K562 (cell line): ENCODE measurements around the gene MTNR1B. TPM values are rescaled to one million over a fixed set of nuclear protein-coding genes. Genes with fewer than 3 reads are reported as not detected.

ENCODE experiments used
- ATAC-seq: fragments of 200-7000 bp; cut with Tn5 transposase; 3 replicates; pipeline ENCODE4 v1.9.1; 2020; ENCODE audit warnings: moderate library complexity
- BruUV-seq: library from RNA; stranded (reverse); fragments of 400-500 nt; replicated peaks from 2 replicates; lab custom pipeline; 2021; lab: Mats Ljungman, UMichigan
- CTCF ChIA-PET: fragments of 300-600 bp; formaldehyde crosslinking; extraction: SDS; loops from one replicate; lab custom pipeline; 2021; ENCODE audit warnings: low intra/inter-chr PET ratio; lab: Yijun Ruan, JAX
- POLR2A ChIA-PET: fragments of 300-600, 350-650 bp; sonication (Branson Sonifier 250); formaldehyde crosslinking; extraction: SDS; loops from one replicate; lab custom pipeline; 2021; ENCODE audit warnings: antibody characterized with exemption, inconsistent platforms; lab: Yijun Ruan, JAX
- DNase-seq, 4 experiments: peaks; one replicate each; pipeline versions ENCODE4 v3.0.0 to v3.0.0-alpha.2; 2011 to 2018; ENCODE audit warnings: low spot score in 3 of 4, mixed read lengths in 3 of 4; ENCODE audit errors: extremely low read depth in 1 of 4
- FAIRE-seq: peaks from 2 replicates; lab custom pipeline; 2011; peaks lifted over from hg19 to GRCh38; lab: Jason Lieb, UNC
- H2AFZ ChIP-seq: 2 replicates; pipeline ENCODE4 v1.6.0; 2011; ENCODE audit warnings: low read depth, low read length, control low read depth, inconsistent platforms
- H3K27ac ChIP-seq: fragments of 200-600 bp; 3 replicates; pipeline ENCODE4 v1.8.0; 2011; ENCODE audit warnings: low read depth, mild to moderate bottlenecking, control low read depth, inconsistent platforms, low read length, moderate library complexity, mixed read lengths; ENCODE audit errors: extremely low read depth
- H3K27me3 ChIP-seq, 2 experiments: fragments of 300-600 bp in 1 of 2; 2 replicates in 1 of 2; 3 replicates in 1 of 2; pipeline versions ENCODE4 v1.6.0 to v1.8.0; 2011; ENCODE audit warnings: inconsistent platforms in 2 of 2, low read length in 2 of 2, mild to moderate bottlenecking in 1 of 2, mixed read lengths in 1 of 2, moderate library complexity in 1 of 2; ENCODE audit not compliant: control insufficient read depth in 2 of 2, insufficient read depth in 2 of 2
- H3K36me3 ChIP-seq: fragments of 300-600 bp; 3 replicates; pipeline ENCODE4 v1.8.0; 2011; ENCODE audit warnings: mild to moderate bottlenecking, low read length, inconsistent platforms; ENCODE audit not compliant: control insufficient read depth, insufficient read depth
- H3K4me1 ChIP-seq, 2 experiments: fragments of 200-600 bp in 1 of 2; replicated peaks in 1 of 2; 2 replicates in 1 of 2; 3 replicates in 1 of 2; pipeline versions ENCODE4 v1.5.1 to v1.8.0; 2011; ENCODE audit warnings: inconsistent platforms in 2 of 2, low read length in 2 of 2, mild to moderate bottlenecking in 1 of 2, mixed read lengths in 1 of 2, moderate library complexity in 1 of 2; ENCODE audit not compliant: control insufficient read depth in 2 of 2, insufficient read depth in 2 of 2
- H3K4me2 ChIP-seq: 2 replicates; pipeline ENCODE4 v1.6.1; 2011; ENCODE audit warnings: low read length, control low read depth, inconsistent platforms, mixed read lengths; ENCODE audit not compliant: insufficient read depth
- H3K4me3 ChIP-seq: fragments of 200-600 bp; sonication (generic), shearing (Covaris generic); 2 replicates; pipeline ENCODE4 v1.5.1; 2016; ENCODE audit warnings: control low read depth, inconsistent platforms
- H3K79me2 ChIP-seq: fragments of 200-600 bp; 3 replicates; pipeline ENCODE4 v1.8.0; 2011; ENCODE audit warnings: low read length, inconsistent platforms; ENCODE audit not compliant: control insufficient read depth, insufficient read depth
- H3K9ac ChIP-seq, 2 experiments: 2 replicates each; pipeline versions ENCODE4 v1.6.0 to v1.6.1; 2011; ENCODE audit warnings: low read depth in 2 of 2, low read length in 2 of 2, control low read depth in 1 of 2, inconsistent platforms in 1 of 2, mild to moderate bottlenecking in 1 of 2, mixed read lengths in 1 of 2; ENCODE audit not compliant: insufficient read depth in 1 of 2
- H3K9me1 ChIP-seq: one replicate; pipeline ENCODE4 v1.6.0; 2011; ENCODE audit warnings: inconsistent platforms, mild to moderate bottlenecking, low read length, moderate library complexity; ENCODE audit not compliant: control insufficient read depth, insufficient read depth
- H3K9me3 ChIP-seq: replicated peaks from 2 replicates; pipeline ENCODE4 v1.5.1; 2011; ENCODE audit warnings: low read depth, low read length, inconsistent platforms; ENCODE audit not compliant: control insufficient read depth, insufficient read depth
- H4K20me1 ChIP-seq: replicated peaks from 2 replicates; pipeline ENCODE4 v1.6.1; 2011; ENCODE audit warnings: low read length, inconsistent platforms, mixed read lengths; ENCODE audit not compliant: control insufficient read depth, insufficient read depth
- C11orf30 ChIP-seq: fragments of 450-650 bp; IDR thresholded peaks from 2 replicates; pipeline ENCODE4 v1.6.1; 2016; ENCODE audit warnings: low read depth, mild to moderate bottlenecking
- KAT2B ChIP-seq: IDR thresholded peaks from one replicate; pipeline ENCODE4 v1.6.1; 2012; ENCODE audit warnings: low read depth, mild to moderate bottlenecking, control low read depth, inconsistent platforms, low read length, moderate library complexity
- MAFF ChIP-seq: IDR thresholded peaks from 2 replicates; pipeline ENCODE4 v1.6.1; 2012; ENCODE audit warnings: low read length, improper control_type of control experiment
- MAFG ChIP-seq: fragments of 450-650 bp; conservative IDR thresholded peaks from 2 replicates; pipeline ENCODE4 v1.6.1; 2016; ENCODE audit warnings: missing genetic modification characterization, missing compliant biosample characterization
- PTTG1 ChIP-seq: fragments of 450-650 bp; IDR thresholded peaks from 2 replicates; pipeline ENCODE4 v1.6.1; 2016; ENCODE audit warnings: low read depth, mild to moderate bottlenecking, missing genetic modification characterization, missing compliant biosample characterization
- SMAD2 ChIP-seq: fragments of 150-350 bp; IDR thresholded peaks from 2 replicates; pipeline ENCODE4 v1.6.1; 2014; ENCODE audit warnings: low read depth, mild to moderate bottlenecking, low read length
- TEAD4 ChIP-seq, 2 experiments: sonication (generic) in 1 of 2; formaldehyde crosslinking in 1 of 2; IDR thresholded peaks; 2 replicates each; pipeline versions ENCODE4 v1.6.1 to v1.8.0; 2012 to 2022; ENCODE audit warnings: borderline replicate concordance in 1 of 2, inconsistent platforms in 1 of 2, low read length in 1 of 2, mild to moderate bottlenecking in 1 of 2, missing genetic modification reagents in 1 of 2
- ZFP1 ChIP-seq: fragments of 450-650 bp; formaldehyde crosslinking; IDR thresholded peaks from 2 replicates; pipeline ENCODE4 v1.4.0; 2020; ENCODE audit warnings: mild to moderate bottlenecking, mixed read lengths
- ZFPM2 ChIP-seq: fragments of 250-450 bp; sonication (Bioruptor Pico); IDR thresholded peaks from 2 replicates; pipeline ENCODE4 v1.5.1; 2022; ENCODE audit warnings: mild to moderate bottlenecking
- ZNF316 ChIP-seq: fragments of 450-650 bp; IDR thresholded peaks from 2 replicates; pipeline ENCODE4 v1.6.1; 2016
- WGBS: fragments of 100-300 bp; shearing (Covaris generic); methylation state at CpG from one replicate; pipeline ENCODE4 v1.1.6; 2016; ENCODE audit warnings: low coverage, mixed read lengths; ENCODE audit not compliant: insufficient coverage; ENCODE audit errors: missing lambda C conversion rate; 5-methylcytosine and 5-hydroxymethylcytosine counted together
- in situ Hi-C: fragments of 300-500 bp; cut with MboI; formaldehyde crosslinking; loops from 4 replicates; pipeline ENCODE4 v1.15.0; 2018; ENCODE audit warnings: inconsistent platforms, mixed read lengths
- intact Hi-C: fragments of 100-400 bp; cut with micrococcal nuclease; formaldehyde crosslinking; loops from 2 replicates; pipeline ENCODE4 v1.14.2; 2022
- polyA plus RNA-seq, 8 experiments: library from polyadenylated mRNA; depleted of rRNA in 4 of 8; stranded (reverse) in 5 of 8; unstranded in 3 of 8; fragments of >200 nt; fragmentation: Nextera tagmentation in 2 of 8; fragmentation: Illumina TruSeq in 1 of 8; extraction: Ambion mirVana in 2 of 8; extraction: Trizol in 1 of 8; gene quantifications; 2 replicates each; pipeline versions ENCODE4 v1.2.1 to v1.2.3, GENCODE V29; 2011 to 2014; ENCODE audit warnings: inconsistent platforms in 1 of 8, missing spikeins in 1 of 8
- total RNA-seq, 7 experiments: library from RNA; depleted of rRNA in 6 of 7; stranded (reverse); fragments of >200 nt in 6 of 7; fragmentation: Illumina TruSeq in 2 of 7; extraction: Trizol in 2 of 7; gene quantifications; 2 replicates each; pipeline versions ENCODE4 v1.2.1 to v1.2.3, GENCODE V29; 2011 to 2021; ENCODE audit warnings: low replicate concordance in 1 of 7
- TF ChIP-seq, protein P1 (sequence below), 2 experiments: fragments of 450-650 bp in 1 of 2; sonication (generic) in 1 of 2; formaldehyde crosslinking in 1 of 2; IDR thresholded peaks in 1 of 2; conservative IDR thresholded peaks in 1 of 2; 2 replicates each; pipeline versions ENCODE4 v1.6.1 to v1.8.1; 2016 to 2023; ENCODE audit warnings: mild to moderate bottlenecking in 2 of 2, moderate library complexity in 2 of 2, inconsistent platforms in 1 of 2, missing genetic modification reagents in 1 of 2
- TF ChIP-seq, protein P2 (sequence below): fragments of 450-650 bp; IDR thresholded peaks from 2 replicates; pipeline ENCODE4 v1.6.1; 2014; ENCODE audit warnings: low read depth, mild to moderate bottlenecking, moderate library complexity, borderline replicate concordance
- TF ChIP-seq, protein P3 (sequence below): fragments of 450-650 bp; IDR thresholded peaks from 2 replicates; pipeline ENCODE4 v1.6.1; 2016; ENCODE audit warnings: mild to moderate bottlenecking

The MTNR1B gene
- total and polyA plus RNA-seq, 9 of the 15 experiments (the other 6 are each of a cell fraction or from before 2014, with no cell fraction given), result not detected

- WGBS, result 0% methylated on average over 3 of the region's 3 CpGs
Measured at GRCh38 chr11:92946707-92947106, 22.7 kb upstream of the MTNR1B start.

DNA sequence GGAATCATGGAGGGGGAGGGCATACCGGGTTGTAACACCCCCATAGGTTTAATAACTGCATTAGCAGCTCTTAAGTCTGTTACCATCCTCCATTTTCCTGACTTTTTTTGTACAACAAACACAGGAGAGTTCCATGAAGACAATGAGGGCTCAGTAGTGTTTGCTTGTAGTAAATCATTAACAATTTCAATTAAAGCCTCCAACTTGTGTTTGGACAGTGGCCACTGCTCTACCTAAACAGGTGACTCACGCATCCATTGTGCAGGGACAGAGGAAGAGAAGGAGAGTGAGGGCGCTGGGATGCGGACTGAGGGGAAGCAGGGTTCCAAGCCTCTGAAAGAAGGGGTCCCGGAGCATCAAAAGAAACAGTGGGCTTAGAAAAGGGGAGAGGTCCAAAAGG lies 21.3 kb upstream of the MTNR1B start:
- ChIA-PET POLR2A (no interaction called here), CTCF (no interaction called here)
- Histone ChIP-seq H2AFZ (no peak overlapping the region), H3K9me3 (no peaks in the 10 kb centered on the region), H3K79me2 (no peaks in the 10 kb centered on the region), H3K27ac (no peak overlapping the region), H3K9me1 (no peaks in the 10 kb centered on the region), H3K4me1 (no peaks in the 10 kb centered on the region), H3K9ac (no peak overlapping the region), H3K4me3 (no peak overlapping the region), H3K4me2 (no peak overlapping the region), H3K36me3 (no peaks in the 10 kb centered on the region), H3K27me3 (no peaks in the 10 kb centered on the region), H4K20me1 (no peaks in the 10 kb centered on the region)
- no TSS peak for BruUV-seq
- ATAC-seq (no peak), FAIRE-seq (no peak), DNase-seq (no peak)
- in situ Hi-C loops (no loop called here), intact Hi-C loops (no loop called here)
- 0% methylated on average over 5 of the region's 5 CpGs for WGBS
- TF ChIP-seq MAFF, result no peak
- TF ChIP-seq, protein P1, sequence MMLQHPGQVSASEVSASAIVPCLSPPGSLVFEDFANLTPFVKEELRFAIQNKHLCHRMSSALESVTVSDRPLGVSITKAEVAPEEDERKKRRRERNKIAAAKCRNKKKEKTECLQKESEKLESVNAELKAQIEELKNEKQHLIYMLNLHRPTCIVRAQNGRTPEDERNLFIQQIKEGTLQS (IDR thresholded peaks at IDR 0.05), result no peak
- TF ChIP-seq, protein P1 (CRISPR knock-in tag; conservative IDR thresholded peaks at IDR 0.05), result no peak
- TF ChIP-seq C11orf30, result no peak
- TF ChIP-seq SMAD2, result no peak
- TF ChIP-seq, protein P2, sequence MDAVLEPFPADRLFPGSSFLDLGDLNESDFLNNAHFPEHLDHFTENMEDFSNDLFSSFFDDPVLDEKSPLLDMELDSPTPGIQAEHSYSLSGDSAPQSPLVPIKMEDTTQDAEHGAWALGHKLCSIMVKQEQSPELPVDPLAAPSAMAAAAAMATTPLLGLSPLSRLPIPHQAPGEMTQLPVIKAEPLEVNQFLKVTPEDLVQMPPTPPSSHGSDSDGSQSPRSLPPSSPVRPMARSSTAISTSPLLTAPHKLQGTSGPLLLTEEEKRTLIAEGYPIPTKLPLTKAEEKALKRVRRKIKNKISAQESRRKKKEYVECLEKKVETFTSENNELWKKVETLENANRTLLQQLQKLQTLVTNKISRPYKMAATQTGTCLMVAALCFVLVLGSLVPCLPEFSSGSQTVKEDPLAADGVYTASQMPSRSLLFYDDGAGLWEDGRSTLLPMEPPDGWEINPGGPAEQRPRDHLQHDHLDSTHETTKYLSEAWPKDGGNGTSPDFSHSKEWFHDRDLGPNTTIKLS, result no peak
- TF ChIP-seq, protein P3, sequence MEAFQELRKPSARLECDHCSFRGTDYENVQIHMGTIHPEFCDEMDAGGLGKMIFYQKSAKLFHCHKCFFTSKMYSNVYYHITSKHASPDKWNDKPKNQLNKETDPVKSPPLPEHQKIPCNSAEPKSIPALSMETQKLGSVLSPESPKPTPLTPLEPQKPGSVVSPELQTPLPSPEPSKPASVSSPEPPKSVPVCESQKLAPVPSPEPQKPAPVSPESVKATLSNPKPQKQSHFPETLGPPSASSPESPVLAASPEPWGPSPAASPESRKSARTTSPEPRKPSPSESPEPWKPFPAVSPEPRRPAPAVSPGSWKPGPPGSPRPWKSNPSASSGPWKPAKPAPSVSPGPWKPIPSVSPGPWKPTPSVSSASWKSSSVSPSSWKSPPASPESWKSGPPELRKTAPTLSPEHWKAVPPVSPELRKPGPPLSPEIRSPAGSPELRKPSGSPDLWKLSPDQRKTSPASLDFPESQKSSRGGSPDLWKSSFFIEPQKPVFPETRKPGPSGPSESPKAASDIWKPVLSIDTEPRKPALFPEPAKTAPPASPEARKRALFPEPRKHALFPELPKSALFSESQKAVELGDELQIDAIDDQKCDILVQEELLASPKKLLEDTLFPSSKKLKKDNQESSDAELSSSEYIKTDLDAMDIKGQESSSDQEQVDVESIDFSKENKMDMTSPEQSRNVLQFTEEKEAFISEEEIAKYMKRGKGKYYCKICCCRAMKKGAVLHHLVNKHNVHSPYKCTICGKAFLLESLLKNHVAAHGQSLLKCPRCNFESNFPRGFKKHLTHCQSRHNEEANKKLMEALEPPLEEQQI, result no peak
- no peak for TF ChIP-seq ZFPM2 (CRISPR knock-in tag)
- TF ChIP-seq KAT2B, result no peak
- no peak for TF ChIP-seq TEAD4 (IDR thresholded peaks at IDR 0.05; ENCODE audit: low read length)
- TF ChIP-seq TEAD4 (CRISPR knock-in tag; IDR thresholded peaks at IDR 0.05; ENCODE audit: borderline replicate concordance), result no peak

More at GRCh38 chr11:92946707-92947106, 22.7 kb upstream of the MTNR1B start:
- Histone ChIP-seq H3K9ac (no peak overlapping the region), H3K79me2 (no peaks in the 10 kb centered on the region)
- DNase-seq, result no peak
- TF ChIP-seq MAFG (tag) (peak; percentile 24; the same call in 1 of the 2 replicates), C11orf30 (0 out of 2 replicates have a peak, but pooled peaks have one; percentile 12), ZNF316 (peak; percentile 38; the same call in 1 of the 2 replicates), ZFP1 (CRISPR knock-in tag) (no peak), PTTG1 (tag) (no peak)
- TF ChIP-seq, all 486 proteins: peak for 3
- no peaks in the 10 kb centered on the region for H3K27me3 ChIP-seq
- FAIRE-seq (no peak), ATAC-seq (no peak)
- H2AFZ ChIP-seq, result no peak overlapping the region
- in situ Hi-C loops (no loop called here), intact Hi-C loops (no loop called here)
- H3K27ac ChIP-seq, result no peak overlapping the region
- no peak overlapping the region for H3K4me3 ChIP-seq
- POLR2A ChIA-PET, result interaction anchor here (1.0 kb wide), 1 partner anchor 34 kb away, joined by 3 read pairs; no protein-coding TSS in a partner anchor
- no peaks in the 10 kb centered on the region for H3K36me3 ChIP-seq
- H3K4me2 ChIP-seq, result no peak overlapping the region
- CTCF ChIA-PET, result no interaction called here
- no TSS peak for BruUV-seq
- no peaks in the 10 kb centered on the region for H3K9me1 ChIP-seq
- H3K4me1 ChIP-seq, result no peaks in the 10 kb centered on the region
- H3K9me3 ChIP-seq, result no peaks in the 10 kb centered on the region; the same call in 1 of the 2 replicates
- H4K20me1 ChIP-seq, result no peaks in the 10 kb centered on the region
